Liver (tissue), 9 donors: ENCODE data around the gene NRG3. TPM values are rescaled to one million over a fixed set of nuclear protein-coding genes. Genes with fewer than 3 reads are reported as not detected.

Experiments
- DNase-seq: peaks from one replicate; pipeline ENCODE4 v3.0.0-alpha.2; 2017; ENCODE audit warnings: low spot score
- H3K27ac ChIP-seq, 2 donors: one replicate each; pipeline ENCODE4 v1.7.0; 2013; ENCODE audit warnings: inconsistent platforms in 2 of 2, low read length in 2 of 2, control low read depth in 1 of 2, low read depth in 1 of 2, mild to moderate bottlenecking in 1 of 2
- H3K27me3 ChIP-seq, 4 donors: one replicate each; pipeline versions ENCODE4 v1.6.1 to v1.7.0; 2013; ENCODE audit warnings: low read length in 3 of 4, inconsistent platforms in 1 of 4, mild to moderate bottlenecking in 1 of 4, moderate library complexity in 1 of 4; ENCODE audit not compliant: control insufficient read depth in 4 of 4, insufficient read depth in 4 of 4
- H3K36me3 ChIP-seq, 4 donors: one replicate each; pipeline versions ENCODE4 v1.6.1 to v1.7.0; 2013; ENCODE audit warnings: low read length in 3 of 4, mild to moderate bottlenecking in 3 of 4, low read depth in 1 of 4, moderate library complexity in 1 of 4; ENCODE audit not compliant: control insufficient read depth in 4 of 4, insufficient read depth in 3 of 4
- H3K4me1 ChIP-seq, 4 donors: one replicate each; pipeline versions ENCODE4 v1.6.1 to v1.7.0; 2013; ENCODE audit warnings: low read length in 3 of 4, mild to moderate bottlenecking in 3 of 4, moderate library complexity in 1 of 4; ENCODE audit not compliant: control insufficient read depth in 4 of 4, insufficient read depth in 4 of 4
- H3K4me3 ChIP-seq, 3 donors: one replicate each; pipeline versions ENCODE4 v1.6.1 to v1.7.0; 2013; ENCODE audit warnings: low read length in 3 of 3, control low read depth in 1 of 3, low read depth in 1 of 3, mild to moderate bottlenecking in 1 of 3
- H3K9ac ChIP-seq, 2 donors: one replicate each; pipeline ENCODE4 v1.7.0; 2013; ENCODE audit warnings: low read length in 2 of 2, mild to moderate bottlenecking in 2 of 2, moderate library complexity in 2 of 2, control low read depth in 1 of 2, low read depth in 1 of 2
- H3K9me3 ChIP-seq, 4 donors: one replicate each; pipeline versions ENCODE4 v1.6.1 to v1.7.0; 2013; ENCODE audit warnings: low read length in 3 of 4; ENCODE audit not compliant: control insufficient read depth in 4 of 4
- EGR1 ChIP-seq, 2 donors: IDR thresholded peaks; 2 replicates each; pipeline ENCODE4 v1.6.1; 2016 to 2018; ENCODE audit warnings: antibody characterized with exemption in 2 of 2, low read depth in 2 of 2
- FOXA2 ChIP-seq: IDR thresholded peaks from 2 replicates; pipeline ENCODE4 v1.6.1; 2016; ENCODE audit warnings: antibody characterized with exemption
- GABPA ChIP-seq, 2 donors: IDR thresholded peaks in 1 of 2; conservative IDR thresholded peaks in 1 of 2; 2 replicates each; pipeline ENCODE4 v1.6.1; 2016; ENCODE audit warnings: antibody characterized with exemption in 2 of 2, mild to moderate bottlenecking in 1 of 2, moderate library complexity in 1 of 2
- HNF4G ChIP-seq: IDR thresholded peaks from 2 replicates; pipeline ENCODE4 v1.6.1; 2016; ENCODE audit warnings: antibody characterized with exemption
- JUND ChIP-seq, 2 donors: IDR thresholded peaks; 2 replicates each; pipeline ENCODE4 v1.6.1; 2016; ENCODE audit warnings: antibody characterized with exemption in 2 of 2
- MAX ChIP-seq: IDR thresholded peaks from 2 replicates; pipeline ENCODE4 v1.6.1; 2016; ENCODE audit warnings: antibody characterized with exemption
- NR2F2 ChIP-seq: IDR thresholded peaks from 2 replicates; pipeline ENCODE4 v1.6.1; 2016; ENCODE audit warnings: antibody characterized with exemption
- RAD21 ChIP-seq, 2 donors: IDR thresholded peaks; 2 replicates each; pipeline ENCODE4 v1.6.1; 2016; ENCODE audit warnings: antibody characterized with exemption in 2 of 2, mild to moderate bottlenecking in 2 of 2
- REST ChIP-seq: IDR thresholded peaks from 2 replicates; pipeline ENCODE4 v1.6.1; 2016; ENCODE audit warnings: antibody characterized with exemption, mild to moderate bottlenecking
- RXRA ChIP-seq, 2 donors: IDR thresholded peaks; 2 replicates each; pipeline ENCODE4 v1.6.1; 2017 to 2018; ENCODE audit warnings: antibody characterized with exemption in 2 of 2, mild to moderate bottlenecking in 1 of 2
- SP1 ChIP-seq: IDR thresholded peaks from 2 replicates; pipeline ENCODE4 v1.6.1; 2018; ENCODE audit warnings: antibody characterized with exemption, mild to moderate bottlenecking
- TAF1 ChIP-seq: conservative IDR thresholded peaks from 2 replicates; pipeline ENCODE4 v1.6.1; 2016; ENCODE audit warnings: antibody characterized with exemption, mild to moderate bottlenecking
- YY1 ChIP-seq: IDR thresholded peaks from 2 replicates; pipeline ENCODE4 v1.6.1; 2016; ENCODE audit warnings: antibody characterized with exemption, mild to moderate bottlenecking
- ZBTB33 ChIP-seq: IDR thresholded peaks from 2 replicates; pipeline ENCODE4 v1.6.1; 2016; ENCODE audit warnings: antibody characterized with exemption
- WGBS: extraction: QIAGEN DNeasy Blood & Tissue Kit; methylation state at CpG from one replicate; pipeline ENCODE4 v1.1.7; 2013; 5-methylcytosine and 5-hydroxymethylcytosine counted together
- polyA plus RNA-seq, 2 donors: library from polyadenylated mRNA; stranded (reverse) in 1 of 2; unstranded in 1 of 2; fragments of 200-250 nt in 1 of 2; fragments of >200 nt in 1 of 2; fragmentation: Nextera tagmentation in 1 of 2; extraction: Ambion mirVana in 1 of 2; gene quantifications; one replicate each; pipeline versions ENCODE4 v1.2.1 to v1.2.3, GENCODE V29; 2013 to 2015
- total RNA-seq, 2 donors: library from RNA; depleted of rRNA; stranded (reverse); fragments of >200 nt; gene quantifications; one replicate each; pipeline ENCODE4 v1.2.3, GENCODE V29; 2014
- TF ChIP-seq, protein P1 (sequence below): fragments of 150-350 bp; IDR thresholded peaks from 2 replicates; pipeline ENCODE4 v1.5.1; 2017; ENCODE audit warnings: improper control_type of control experiment, low read depth, low read length; ENCODE audit not compliant: missing input control
- TF ChIP-seq, protein P2 (sequence below): IDR thresholded peaks from 2 replicates; pipeline ENCODE4 v1.6.1; 2016; ENCODE audit warnings: antibody characterized with exemption
- donor health status: healthy.
- donor health status: healthy.
- donor health status: healthy.
- donor health status: healthy.
- donor health status: healthy.

Gene NRG3
- total and polyA plus RNA-seq, 4 donors, result 0.24 to 3.7 (median 0.38) TPM

DNA sequence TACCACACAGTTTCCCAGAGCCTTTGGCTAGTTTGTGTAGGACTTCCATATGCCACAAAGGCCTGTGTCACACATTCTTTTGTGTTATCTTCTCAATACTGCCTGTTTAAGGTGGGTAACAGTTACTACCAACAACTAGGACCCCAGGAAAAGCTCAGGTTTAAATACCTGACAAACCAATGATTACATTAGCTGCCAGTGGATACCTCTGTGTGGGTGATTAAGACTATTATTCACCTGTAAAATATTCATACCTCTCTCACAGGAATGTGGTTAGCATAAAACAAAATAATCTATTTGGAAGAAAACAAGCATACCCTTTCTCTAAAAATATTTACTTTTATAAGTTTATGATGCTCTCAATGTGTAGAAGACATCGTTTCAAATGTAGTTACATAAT is 1007.7 kb downstream of the NRG3 start:
- Histone ChIP-seq H3K9me3 (no peaks in the 10 kb centered on the region), H3K4me3 (no peak overlapping the region), H3K27me3 (no peaks in the 10 kb centered on the region), H3K36me3 (no peaks in the 10 kb centered on the region), H3K9ac (no peak overlapping the region), H3K27ac (no peak overlapping the region), H3K4me1 (no peaks in the 10 kb centered on the region)
- 83% methylated on average over 1 of the region's 1 CpG for WGBS
- TF ChIP-seq RAD21 (IDR thresholded peaks at IDR 0.05) (no peak), MAX (no peak), NR2F2 (no peak), ZBTB33 (no peak), REST (no peak), EGR1 (IDR thresholded peaks at IDR 0.05; ENCODE audit: low read depth in 2 of 2) (no peak), RXRA (IDR thresholded peaks at IDR 0.05) (no peak), TAF1 (no peak), YY1 (no peak), HNF4G (no peak), SP1 (no peak)
- TF ChIP-seq, protein P1, sequence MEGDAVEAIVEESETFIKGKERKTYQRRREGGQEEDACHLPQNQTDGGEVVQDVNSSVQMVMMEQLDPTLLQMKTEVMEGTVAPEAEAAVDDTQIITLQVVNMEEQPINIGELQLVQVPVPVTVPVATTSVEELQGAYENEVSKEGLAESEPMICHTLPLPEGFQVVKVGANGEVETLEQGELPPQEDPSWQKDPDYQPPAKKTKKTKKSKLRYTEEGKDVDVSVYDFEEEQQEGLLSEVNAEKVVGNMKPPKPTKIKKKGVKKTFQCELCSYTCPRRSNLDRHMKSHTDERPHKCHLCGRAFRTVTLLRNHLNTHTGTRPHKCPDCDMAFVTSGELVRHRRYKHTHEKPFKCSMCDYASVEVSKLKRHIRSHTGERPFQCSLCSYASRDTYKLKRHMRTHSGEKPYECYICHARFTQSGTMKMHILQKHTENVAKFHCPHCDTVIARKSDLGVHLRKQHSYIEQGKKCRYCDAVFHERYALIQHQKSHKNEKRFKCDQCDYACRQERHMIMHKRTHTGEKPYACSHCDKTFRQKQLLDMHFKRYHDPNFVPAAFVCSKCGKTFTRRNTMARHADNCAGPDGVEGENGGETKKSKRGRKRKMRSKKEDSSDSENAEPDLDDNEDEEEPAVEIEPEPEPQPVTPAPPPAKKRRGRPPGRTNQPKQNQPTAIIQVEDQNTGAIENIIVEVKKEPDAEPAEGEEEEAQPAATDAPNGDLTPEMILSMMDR, result no peak
- DNase-seq, result no peak

DNA sequence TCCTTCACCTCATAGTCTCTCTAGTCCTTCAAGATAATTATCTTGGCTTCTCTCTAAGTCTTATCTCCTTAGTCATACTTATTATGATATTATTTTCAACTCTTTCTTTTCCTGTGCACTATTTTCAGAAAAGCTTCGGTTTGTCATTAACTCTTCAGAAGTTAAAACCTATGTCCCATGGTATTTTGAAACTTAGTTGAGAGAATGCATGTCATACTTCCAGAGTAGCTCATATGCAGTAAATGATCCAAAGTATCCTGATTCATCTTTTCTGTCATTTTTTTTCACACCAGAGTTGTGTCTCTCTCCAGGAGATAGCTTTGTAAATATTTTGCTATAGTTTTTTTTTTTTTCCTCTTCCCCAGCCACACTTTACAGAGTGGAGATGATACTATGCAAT is 1008.6 kb downstream of the NRG3 start:
- Histone ChIP-seq H3K27ac (no peak overlapping the region), H3K36me3 (no peaks in the 10 kb centered on the region), H3K9ac (no peak overlapping the region), H3K27me3 (no peaks in the 10 kb centered on the region), H3K9me3 (no peaks in the 10 kb centered on the region), H3K4me3 (no peak overlapping the region), H3K4me1 (no peaks in the 10 kb centered on the region)
- no peak for DNase-seq
- WGBS, result 67% methylated on average over 1 of the region's 1 CpG
- TF ChIP-seq MAX (no peak), GABPA (IDR thresholded peaks at IDR 0.05 in 1 of 2, conservative IDR thresholded peaks at IDR 0.05 in 1 of 2) (no peak), REST (no peak), YY1 (no peak), JUND (IDR thresholded peaks at IDR 0.05) (no peak), FOXA2 (no peak), RXRA (IDR thresholded peaks at IDR 0.05) (no peak)
- TF ChIP-seq, protein P2, sequence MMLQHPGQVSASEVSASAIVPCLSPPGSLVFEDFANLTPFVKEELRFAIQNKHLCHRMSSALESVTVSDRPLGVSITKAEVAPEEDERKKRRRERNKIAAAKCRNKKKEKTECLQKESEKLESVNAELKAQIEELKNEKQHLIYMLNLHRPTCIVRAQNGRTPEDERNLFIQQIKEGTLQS, result no peak
- TF ChIP-seq, protein P1, result no peak
